Central memory CD8-positive, alpha-beta T cell (primary cell): ENCODE measurements around the gene PCK1.

Experiments
- ATAC-seq: fragments of 150-1000 bp; cut with Tn5 transposase; replicated peaks from 2 replicates; pipeline ENCODE4 v1.10.0; 2022; ENCODE audit warnings: mild to moderate bottlenecking, moderate FRiP score, moderate number of reproducible peaks; ENCODE audit not compliant: poor library complexity, severe bottlenecking; ENCODE audit errors: extremely low read depth
- DNase-seq, 2 donors: peaks; one replicate each; pipeline ENCODE4 v3.0.0; 2021; ENCODE audit warnings: low spot score in 2 of 2
- H3K27ac Mint-ChIP-seq: one replicate; pipeline ENCODE4 v1.8.0; 2022; ENCODE audit warnings: low read depth, mild to moderate bottlenecking, moderate library complexity, mixed read lengths
- H3K27me3 Mint-ChIP-seq: one replicate; pipeline ENCODE4 v1.8.0; 2022; ENCODE audit warnings: mixed read lengths
- H3K36me3 Mint-ChIP-seq: one replicate; pipeline ENCODE4 v1.8.0; 2022; ENCODE audit warnings: mild to moderate bottlenecking, moderate library complexity, mixed read lengths; ENCODE audit not compliant: insufficient read depth
- H3K4me1 Mint-ChIP-seq: one replicate; pipeline ENCODE4 v1.8.0; 2022; ENCODE audit warnings: mixed read lengths
- H3K4me3 Mint-ChIP-seq: one replicate; pipeline ENCODE4 v1.8.0; 2022; ENCODE audit warnings: mild to moderate bottlenecking, moderate library complexity, mixed read lengths
- H3K9me3 Mint-ChIP-seq: one replicate; pipeline ENCODE4 v1.8.0; 2022; ENCODE audit warnings: mixed read lengths

PCK1 gene

DNA sequence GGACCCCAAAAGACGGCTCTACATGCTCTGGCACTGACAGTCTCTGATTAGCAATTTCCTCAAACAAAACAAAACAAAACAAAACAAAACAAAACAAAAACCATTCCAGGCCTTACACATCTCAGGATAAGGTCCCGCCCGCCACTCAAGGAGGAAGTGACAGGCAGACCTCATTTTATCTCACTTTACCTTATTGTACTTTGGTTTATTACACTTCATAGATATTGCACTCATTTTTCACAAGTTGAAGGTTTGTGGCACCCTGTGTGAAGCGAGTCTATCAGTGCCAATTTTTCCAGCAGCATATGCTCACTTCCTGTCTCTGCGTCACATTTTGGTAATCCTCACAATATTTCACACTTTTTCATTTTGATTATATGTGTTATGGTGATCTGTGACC is 44.1 kb downstream of the PCK1 start:
- Mint-ChIP-seq H3K9me3 (no peaks in the 10 kb centered on the region), H3K27ac (peak overlapping the region; percentile 92), H3K4me1 (peaks cover 51% of the 10 kb centered on the region), H3K36me3 (peaks cover 24% of the 10 kb centered on the region), H3K4me3 (peak overlapping the region; percentile 40), H3K27me3 (no peaks in the 10 kb centered on the region)
- peak in 1 of 2 donors; percentile 73 for DNase-seq
- ATAC-seq: peak; percentile 93

- Mint-ChIP-seq H3K27me3 (no peaks in the 10 kb centered on the region), H3K36me3 (peaks cover 27% of the 10 kb centered on the region), H3K4me1 (peaks cover 52% of the 10 kb centered on the region), H3K27ac (peak overlapping the region; percentile 92), H3K4me3 (peak overlapping the region; percentile 40), H3K9me3 (no peaks in the 10 kb centered on the region)
- DNase-seq (no peak), ATAC-seq (peak; percentile 30)
Observed at GRCh38 chr20:57605878-57606277, 45.0 kb downstream of the PCK1 start.

DNA sequence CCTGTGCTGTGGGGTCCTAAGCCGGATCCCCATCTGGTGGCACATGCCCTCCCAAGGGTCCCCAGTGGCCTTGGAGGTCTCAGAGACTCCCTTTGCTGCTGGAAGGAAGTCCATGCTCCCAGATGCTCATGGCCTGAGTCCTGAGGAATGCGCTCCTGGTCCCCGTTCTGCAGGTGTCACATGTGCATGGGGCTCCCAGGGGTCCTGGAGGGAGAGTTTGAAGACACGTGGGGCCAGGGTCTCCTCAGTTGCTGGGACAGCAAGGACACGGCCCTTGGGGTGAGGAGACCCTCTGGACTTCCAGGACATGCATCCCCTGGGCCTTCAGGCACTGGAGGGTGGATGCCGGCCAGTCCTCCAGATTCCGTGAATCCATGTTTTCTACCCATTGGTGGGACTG is 47.6 kb downstream of the PCK1 start:
- H3K4me3 Mint-ChIP-seq: no peak overlapping the region
- no peak for DNase-seq
- H3K4me1 Mint-ChIP-seq: peaks cover 41% of the 10 kb centered on the region
- no peaks in the 10 kb centered on the region for H3K9me3 Mint-ChIP-seq
- H3K27ac Mint-ChIP-seq: no peak overlapping the region
- peaks cover 37% of the 10 kb centered on the region for H3K36me3 Mint-ChIP-seq
- H3K27me3 Mint-ChIP-seq: no peaks in the 10 kb centered on the region
- ATAC-seq: no peak

DNA sequence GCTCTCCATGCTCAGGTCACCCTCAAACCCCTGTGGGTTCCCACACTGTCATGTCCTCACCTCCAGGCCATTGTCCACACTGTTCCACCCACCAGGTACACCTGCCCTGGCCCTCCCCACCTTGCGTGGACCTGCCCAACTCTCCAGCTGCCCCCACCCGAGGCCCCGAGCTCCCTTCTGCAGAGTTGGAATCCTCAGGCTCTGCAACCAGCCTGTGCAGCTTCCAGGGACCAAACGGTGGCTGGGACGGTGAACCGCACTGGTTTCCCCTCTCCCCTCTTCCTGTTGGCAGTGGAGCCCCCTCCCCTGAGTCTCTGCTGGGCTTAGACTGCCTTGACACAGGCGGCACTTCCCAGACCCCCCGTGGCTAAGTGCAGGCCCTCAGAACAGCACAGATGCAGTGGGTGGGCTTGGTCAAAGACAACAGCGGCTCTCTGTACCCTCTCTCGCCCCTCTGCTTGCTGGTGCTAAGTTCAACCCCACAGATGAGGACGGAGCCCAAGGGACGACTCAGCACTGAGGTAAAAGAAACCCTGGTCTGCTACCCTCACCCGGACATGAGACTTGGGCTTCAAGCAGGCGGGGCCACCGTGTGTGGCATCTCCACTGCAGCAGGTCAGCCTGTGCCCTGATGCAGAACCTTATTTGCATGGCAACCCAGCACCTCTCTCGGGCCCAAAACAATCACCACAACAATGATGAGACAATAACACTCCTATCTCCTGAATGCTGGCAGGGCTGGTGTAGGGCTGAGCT is 48.4 kb downstream of the PCK1 start:
- H3K36me3 Mint-ChIP-seq: peaks cover 39% of the 10 kb centered on the region
- H3K27me3 Mint-ChIP-seq: no peaks in the 10 kb centered on the region
- no peak for ATAC-seq
- H3K4me3 Mint-ChIP-seq: no peak overlapping the region
- no peak for DNase-seq
- no peak overlapping the region for H3K27ac Mint-ChIP-seq
- H3K4me1 Mint-ChIP-seq: peaks cover 38% of the 10 kb centered on the region
- H3K9me3 Mint-ChIP-seq: no peaks in the 10 kb centered on the region

GRCh38 chr20:57609842-57610167 is 48.9 kb downstream of the PCK1 start:
- Mint-ChIP-seq H3K4me3 (no peak overlapping the region), H3K4me1 (peaks cover 32% of the 10 kb centered on the region), H3K27me3 (no peaks in the 10 kb centered on the region), H3K27ac (no peak overlapping the region), H3K9me3 (no peaks in the 10 kb centered on the region), H3K36me3 (peaks cover 43% of the 10 kb centered on the region)
- ATAC-seq (no peak), DNase-seq (no peak)

GRCh38 chr20:57610261-57610952 is 49.5 kb downstream of the PCK1 start:
- H3K9me3 Mint-ChIP-seq: no peaks in the 10 kb centered on the region
- H3K27ac Mint-ChIP-seq: peak overlapping the region; percentile 76
- no peaks in the 10 kb centered on the region for H3K27me3 Mint-ChIP-seq
- ATAC-seq (no peak), DNase-seq (no peak)
- H3K36me3 Mint-ChIP-seq: peaks cover 42% of the 10 kb centered on the region
- peaks cover 26% of the 10 kb centered on the region for H3K4me1 Mint-ChIP-seq
- no peak overlapping the region for H3K4me3 Mint-ChIP-seq

DNA sequence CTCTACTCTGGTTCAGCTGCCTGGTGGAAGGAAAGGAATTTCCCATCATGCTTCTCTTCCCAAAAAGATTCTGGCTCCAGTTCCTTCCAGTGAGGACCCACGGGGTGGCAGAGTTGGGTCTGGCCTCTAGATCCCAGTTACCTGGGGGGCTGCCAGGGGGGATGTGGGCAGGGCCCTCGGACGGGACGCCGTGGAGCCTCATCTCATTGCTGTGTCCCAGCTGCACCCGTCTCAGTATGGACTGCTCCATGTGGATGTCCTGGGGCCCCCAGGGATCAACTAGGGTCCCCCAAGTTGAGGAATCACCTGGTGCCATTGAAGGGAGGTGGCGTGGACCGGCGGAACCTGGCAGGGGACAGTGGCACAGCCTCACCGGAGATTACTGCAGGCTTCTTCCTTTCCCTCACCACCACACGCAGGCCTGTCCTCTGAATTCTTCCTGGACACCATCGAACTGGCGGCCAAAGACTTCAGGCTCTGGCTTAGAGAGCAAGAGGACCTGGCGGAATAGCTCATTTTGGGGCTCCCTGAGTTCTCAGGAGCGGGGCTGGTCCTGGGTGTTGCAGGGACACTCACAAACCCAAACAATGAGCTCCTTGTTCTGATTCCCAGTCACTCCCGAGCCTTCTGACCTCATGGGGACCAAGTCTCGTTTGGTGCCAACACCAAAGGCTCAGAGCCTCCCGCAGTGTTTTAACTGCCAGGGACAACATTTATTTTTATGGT is 50.8 kb downstream of the PCK1 start:
- DNase-seq (no peak), ATAC-seq (no peak)
- H3K36me3 Mint-ChIP-seq: peaks cover 45% of the 10 kb centered on the region
- peaks cover 18% of the 10 kb centered on the region for H3K4me1 Mint-ChIP-seq
- H3K4me3 Mint-ChIP-seq: no peak overlapping the region
- H3K27ac Mint-ChIP-seq: no peak overlapping the region
- no peaks in the 10 kb centered on the region for H3K27me3 Mint-ChIP-seq
- no peaks in the 10 kb centered on the region for H3K9me3 Mint-ChIP-seq

- no peak for DNase-seq
- H3K27me3 Mint-ChIP-seq: no peaks in the 10 kb centered on the region
- H3K9me3 Mint-ChIP-seq: no peaks in the 10 kb centered on the region
- peaks cover 25% of the 10 kb centered on the region for H3K4me1 Mint-ChIP-seq
- H3K27ac Mint-ChIP-seq: no peak overlapping the region
- peaks cover 45% of the 10 kb centered on the region for H3K36me3 Mint-ChIP-seq
- no peak for ATAC-seq
- H3K4me3 Mint-ChIP-seq: no peak overlapping the region
Observed at GRCh38 chr20:57612436-57612835, 51.5 kb downstream of the PCK1 start.

- Mint-ChIP-seq H3K4me3 (no peak overlapping the region), H3K9me3 (no peaks in the 10 kb centered on the region), H3K4me1 (peaks cover 28% of the 10 kb centered on the region), H3K27ac (no peak overlapping the region), H3K36me3 (peaks cover 43% of the 10 kb centered on the region), H3K27me3 (no peaks in the 10 kb centered on the region)
- ATAC-seq (no peak), DNase-seq (no peak)
Observed at GRCh38 chr20:57612916-57613315, 52.0 kb downstream of the PCK1 start.

DNA sequence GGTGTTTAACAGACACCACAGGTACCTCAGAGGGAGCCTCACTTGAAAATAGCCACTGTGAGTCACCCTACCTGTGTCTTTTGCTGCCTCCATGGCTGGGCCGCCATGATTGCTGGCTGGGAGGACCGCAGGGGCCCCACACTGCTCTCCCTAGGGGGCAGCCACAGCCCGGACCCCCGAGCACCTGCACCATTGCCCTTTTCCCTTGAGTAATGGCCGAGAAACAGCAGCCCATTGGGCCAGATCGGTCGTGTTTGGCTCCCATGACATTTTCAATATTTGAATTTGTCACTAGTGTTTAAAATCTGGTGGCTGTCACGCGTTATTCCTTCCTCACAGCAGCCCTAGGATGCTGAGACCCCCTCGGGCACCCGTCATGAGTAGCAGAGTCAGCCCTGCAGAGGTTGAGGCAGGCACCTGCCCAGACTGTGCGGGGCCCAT is 52.6 kb downstream of the PCK1 start:
- H3K4me1 Mint-ChIP-seq: peaks cover 34% of the 10 kb centered on the region
- H3K27me3 Mint-ChIP-seq: no peaks in the 10 kb centered on the region
- no peak for ATAC-seq
- no peaks in the 10 kb centered on the region for H3K9me3 Mint-ChIP-seq
- DNase-seq: no peak
- H3K4me3 Mint-ChIP-seq: no peak overlapping the region
- no peak overlapping the region for H3K27ac Mint-ChIP-seq
- peaks cover 41% of the 10 kb centered on the region for H3K36me3 Mint-ChIP-seq

GRCh38 chr20:57614490-57615444 is 53.9 kb downstream of the PCK1 start:
- no peak overlapping the region for H3K4me3 Mint-ChIP-seq
- H3K27ac Mint-ChIP-seq: peak overlapping the region; percentile 51
- ATAC-seq (no peak), DNase-seq (no peak)
- H3K36me3 Mint-ChIP-seq: peaks cover 49% of the 10 kb centered on the region
- H3K4me1 Mint-ChIP-seq: peaks cover 36% of the 10 kb centered on the region
- H3K27me3 Mint-ChIP-seq: no peaks in the 10 kb centered on the region
- no peaks in the 10 kb centered on the region for H3K9me3 Mint-ChIP-seq

DNA sequence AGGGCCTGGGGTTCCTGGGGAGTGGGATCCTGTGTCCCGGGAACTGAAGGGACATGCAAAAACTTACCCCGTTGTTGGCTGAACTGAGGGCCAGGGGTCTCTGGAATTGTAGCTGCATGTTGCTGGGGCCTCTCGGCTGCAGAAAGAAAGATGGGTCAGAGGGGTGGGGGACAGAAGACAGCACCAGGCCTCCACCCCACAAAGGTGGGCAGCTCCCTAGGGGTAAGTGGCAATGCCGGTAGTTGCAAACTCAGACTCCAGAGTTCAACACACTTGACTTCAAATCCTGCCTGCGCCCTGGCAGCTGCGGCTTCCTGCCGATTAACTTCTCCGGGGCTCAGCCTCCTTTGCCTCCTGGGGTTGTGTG is 54.5 kb downstream of the PCK1 start:
- ATAC-seq: no peak
- H3K4me1 Mint-ChIP-seq: peaks cover 39% of the 10 kb centered on the region
- H3K9me3 Mint-ChIP-seq: no peaks in the 10 kb centered on the region
- DNase-seq: no peak
- H3K27me3 Mint-ChIP-seq: no peaks in the 10 kb centered on the region
- H3K4me3 Mint-ChIP-seq: no peak overlapping the region
- peak overlapping the region; percentile 51 for H3K27ac Mint-ChIP-seq
- peaks cover 50% of the 10 kb centered on the region for H3K36me3 Mint-ChIP-seq
